Stomach (tissue), 4 donors: ENCODE results near the gene CSE1L.

ENCODE experiments used
- POLR2A ChIP-seq, 4 donors: fragments of 450-650 bp; IDR thresholded peaks; one replicate each; pipeline ENCODE4 v1.6.1; 2016; ENCODE audit warnings: antibody characterized with exemption in 4 of 4, control low read depth in 2 of 4, mild to moderate bottlenecking in 1 of 4, moderate library complexity in 1 of 4
- TF ChIP-seq, protein P1 (sequence below), 7 experiments: fragments of 450-650 bp in 4 of 7; fragments of 200-600 bp in 3 of 7; sonication (generic) in 3 of 7; IDR thresholded peaks; one replicate each; pipeline ENCODE4 v1.5.1; 2016 to 2019; ENCODE audit warnings: antibody characterized with exemption in 7 of 7, control low read depth in 2 of 7, mild to moderate bottlenecking in 1 of 7

DNA sequence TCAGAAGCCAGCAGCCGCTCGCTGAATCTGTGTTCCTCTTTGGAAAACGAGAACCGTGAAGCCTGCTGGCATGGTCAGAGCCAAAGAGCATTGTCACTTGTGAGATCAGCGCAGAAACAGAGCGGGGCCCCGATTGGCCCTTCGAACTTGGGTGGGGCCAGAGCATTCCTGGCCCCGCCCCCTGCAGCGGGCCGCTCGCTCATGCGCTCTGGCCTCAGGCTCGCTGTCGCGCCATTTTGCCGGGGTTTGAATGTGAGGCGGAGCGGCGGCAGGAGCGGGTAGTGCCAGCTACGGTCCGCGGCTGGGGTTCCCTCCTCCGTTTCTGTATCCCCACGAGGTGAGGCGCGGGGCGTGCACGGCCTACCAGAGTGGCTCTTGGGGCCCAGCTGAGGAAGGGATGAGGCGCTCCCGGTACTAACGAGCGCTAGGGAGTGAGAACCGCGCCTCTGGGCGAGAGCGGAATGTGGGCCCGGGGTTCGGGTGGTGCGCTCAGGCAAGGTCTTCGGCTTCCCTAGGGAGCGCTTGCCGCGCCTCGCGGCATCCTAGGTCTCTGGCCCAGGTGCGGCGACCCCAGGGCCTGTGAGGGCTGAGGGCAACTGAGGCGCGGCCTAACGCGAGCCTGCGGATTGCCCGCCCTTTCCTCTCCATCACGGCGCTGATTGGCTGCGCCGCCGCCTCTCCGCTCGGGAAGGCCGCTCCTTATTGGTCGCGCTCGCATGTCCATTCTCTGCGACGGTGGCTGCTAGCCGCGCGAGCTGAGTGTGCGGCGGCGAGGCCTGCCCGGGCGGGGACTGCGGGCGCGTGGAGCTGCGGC, at the start of gene CSE1L:
- TF ChIP-seq POLR2A (IDR thresholded peaks at IDR 0.05) = peak in 1 of 4 donors; percentile 54
- TF ChIP-seq, protein P1, sequence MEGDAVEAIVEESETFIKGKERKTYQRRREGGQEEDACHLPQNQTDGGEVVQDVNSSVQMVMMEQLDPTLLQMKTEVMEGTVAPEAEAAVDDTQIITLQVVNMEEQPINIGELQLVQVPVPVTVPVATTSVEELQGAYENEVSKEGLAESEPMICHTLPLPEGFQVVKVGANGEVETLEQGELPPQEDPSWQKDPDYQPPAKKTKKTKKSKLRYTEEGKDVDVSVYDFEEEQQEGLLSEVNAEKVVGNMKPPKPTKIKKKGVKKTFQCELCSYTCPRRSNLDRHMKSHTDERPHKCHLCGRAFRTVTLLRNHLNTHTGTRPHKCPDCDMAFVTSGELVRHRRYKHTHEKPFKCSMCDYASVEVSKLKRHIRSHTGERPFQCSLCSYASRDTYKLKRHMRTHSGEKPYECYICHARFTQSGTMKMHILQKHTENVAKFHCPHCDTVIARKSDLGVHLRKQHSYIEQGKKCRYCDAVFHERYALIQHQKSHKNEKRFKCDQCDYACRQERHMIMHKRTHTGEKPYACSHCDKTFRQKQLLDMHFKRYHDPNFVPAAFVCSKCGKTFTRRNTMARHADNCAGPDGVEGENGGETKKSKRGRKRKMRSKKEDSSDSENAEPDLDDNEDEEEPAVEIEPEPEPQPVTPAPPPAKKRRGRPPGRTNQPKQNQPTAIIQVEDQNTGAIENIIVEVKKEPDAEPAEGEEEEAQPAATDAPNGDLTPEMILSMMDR (IDR thresholded peaks at IDR 0.05) = peak in 3 of 7 experiments; percentile 13 to 62 (median 50)
